Right lobe of liver (tissue), 4 donors: ENCODE data around the gene NVL.
"Not testable (repeated sequence)": the region's sequence is repeated elsewhere in the genome, so short reads cannot be mapped to it uniquely, and the experiment has no call there.

Experiments used
- CTCF ChIP-seq, 4 donors: fragments of 200-600 bp in 3 of 4; fragments of 450-650 bp in 1 of 4; IDR thresholded peaks; one replicate each; pipeline versions ENCODE4 v1.5.1 to v1.8.0; 2016 to 2022; ENCODE audit warnings: antibody characterized with exemption in 4 of 4, mild to moderate bottlenecking in 2 of 4
- POLR2A ChIP-seq: fragments of 450-650 bp; IDR thresholded peaks from one replicate; pipeline ENCODE4 v1.6.1; 2017; ENCODE audit warnings: antibody characterized with exemption, mild to moderate bottlenecking
- donor health status: DM: no; HTN: no; CAD: no.
- donor health status: DM: no; HTN: no; CAD: no.
- donor health status: DM: no; HTN: yes; CAD: no.

GRCh38 chr1:224340453-224341384 is 10.7 kb upstream of the NVL start:
- TF ChIP-seq CTCF (IDR thresholded peaks at IDR 0.05); POLR2A: not testable (repeated sequence)
